K562 (cell line): Measurements from ENCODE around the gene ARHGAP42. TPM values are rescaled to one million over a fixed set of nuclear protein-coding genes. Genes with fewer than 3 reads are reported as not detected.

ENCODE experiments used
- ATAC-seq: fragments of 200-7000 bp; cut with Tn5 transposase; 3 replicates; pipeline ENCODE4 v1.9.1; 2020; ENCODE audit warnings: moderate library complexity
- BruUV-seq: library from RNA; stranded (reverse); fragments of 400-500 nt; replicated peaks from 2 replicates; lab custom pipeline; 2021; lab: Mats Ljungman, UMichigan
- CTCF ChIA-PET: fragments of 300-600 bp; formaldehyde crosslinking; extraction: SDS; loops from one replicate; lab custom pipeline; 2021; ENCODE audit warnings: low intra/inter-chr PET ratio; lab: Yijun Ruan, JAX
- POLR2A ChIA-PET: fragments of 300-600, 350-650 bp; sonication (Branson Sonifier 250); formaldehyde crosslinking; extraction: SDS; loops from one replicate; lab custom pipeline; 2021; ENCODE audit warnings: antibody characterized with exemption, inconsistent platforms; lab: Yijun Ruan, JAX
- DNase-seq, 4 experiments: peaks; one replicate each; pipeline versions ENCODE4 v3.0.0 to v3.0.0-alpha.2; 2011 to 2018; ENCODE audit warnings: low spot score in 3 of 4, mixed read lengths in 3 of 4; ENCODE audit errors: extremely low read depth in 1 of 4
- FAIRE-seq: peaks from 2 replicates; lab custom pipeline; 2011; peaks lifted over from hg19 to GRCh38; lab: Jason Lieb, UNC
- H2AFZ ChIP-seq: 2 replicates; pipeline ENCODE4 v1.6.0; 2011; ENCODE audit warnings: low read depth, low read length, control low read depth, inconsistent platforms
- H3K27ac ChIP-seq: fragments of 200-600 bp; 3 replicates; pipeline ENCODE4 v1.8.0; 2011; ENCODE audit warnings: low read depth, mild to moderate bottlenecking, control low read depth, inconsistent platforms, low read length, moderate library complexity, mixed read lengths; ENCODE audit errors: extremely low read depth
- H3K27me3 ChIP-seq, 2 experiments: fragments of 300-600 bp in 1 of 2; 2 replicates in 1 of 2; 3 replicates in 1 of 2; pipeline versions ENCODE4 v1.6.0 to v1.8.0; 2011; ENCODE audit warnings: inconsistent platforms in 2 of 2, low read length in 2 of 2, mild to moderate bottlenecking in 1 of 2, mixed read lengths in 1 of 2, moderate library complexity in 1 of 2; ENCODE audit not compliant: control insufficient read depth in 2 of 2, insufficient read depth in 2 of 2
- H3K36me3 ChIP-seq: fragments of 300-600 bp; 3 replicates; pipeline ENCODE4 v1.8.0; 2011; ENCODE audit warnings: mild to moderate bottlenecking, low read length, inconsistent platforms; ENCODE audit not compliant: control insufficient read depth, insufficient read depth
- H3K4me1 ChIP-seq, 2 experiments: fragments of 200-600 bp in 1 of 2; replicated peaks in 1 of 2; 2 replicates in 1 of 2; 3 replicates in 1 of 2; pipeline versions ENCODE4 v1.5.1 to v1.8.0; 2011; ENCODE audit warnings: inconsistent platforms in 2 of 2, low read length in 2 of 2, mild to moderate bottlenecking in 1 of 2, mixed read lengths in 1 of 2, moderate library complexity in 1 of 2; ENCODE audit not compliant: control insufficient read depth in 2 of 2, insufficient read depth in 2 of 2
- H3K4me2 ChIP-seq: 2 replicates; pipeline ENCODE4 v1.6.1; 2011; ENCODE audit warnings: low read length, control low read depth, inconsistent platforms, mixed read lengths; ENCODE audit not compliant: insufficient read depth
- H3K4me3 ChIP-seq: fragments of 200-600 bp; sonication (generic), shearing (Covaris generic); 2 replicates; pipeline ENCODE4 v1.5.1; 2016; ENCODE audit warnings: control low read depth, inconsistent platforms
- H3K79me2 ChIP-seq: fragments of 200-600 bp; 3 replicates; pipeline ENCODE4 v1.8.0; 2011; ENCODE audit warnings: low read length, inconsistent platforms; ENCODE audit not compliant: control insufficient read depth, insufficient read depth
- H3K9ac ChIP-seq, 2 experiments: 2 replicates each; pipeline versions ENCODE4 v1.6.0 to v1.6.1; 2011; ENCODE audit warnings: low read depth in 2 of 2, low read length in 2 of 2, control low read depth in 1 of 2, inconsistent platforms in 1 of 2, mild to moderate bottlenecking in 1 of 2, mixed read lengths in 1 of 2; ENCODE audit not compliant: insufficient read depth in 1 of 2
- H3K9me1 ChIP-seq: one replicate; pipeline ENCODE4 v1.6.0; 2011; ENCODE audit warnings: inconsistent platforms, mild to moderate bottlenecking, low read length, moderate library complexity; ENCODE audit not compliant: control insufficient read depth, insufficient read depth
- H3K9me3 ChIP-seq: replicated peaks from 2 replicates; pipeline ENCODE4 v1.5.1; 2011; ENCODE audit warnings: low read depth, low read length, inconsistent platforms; ENCODE audit not compliant: control insufficient read depth, insufficient read depth
- H4K20me1 ChIP-seq: replicated peaks from 2 replicates; pipeline ENCODE4 v1.6.1; 2011; ENCODE audit warnings: low read length, inconsistent platforms, mixed read lengths; ENCODE audit not compliant: control insufficient read depth, insufficient read depth
- NFYB ChIP-seq: IDR thresholded peaks from 2 replicates; pipeline ENCODE4 v1.6.1; 2011; ENCODE audit warnings: mild to moderate bottlenecking, moderate library complexity; ENCODE audit not compliant: insufficient read length; ENCODE audit errors: extremely low read depth
- NR2F6 ChIP-seq: fragments of 450-650 bp; formaldehyde crosslinking; IDR thresholded peaks from 2 replicates; pipeline ENCODE4 v1.4.0; 2020; ENCODE audit warnings: mild to moderate bottlenecking
- ZNF184 ChIP-seq: sonication (generic); formaldehyde crosslinking; IDR thresholded peaks from 2 replicates; pipeline ENCODE4 v1.5.0; 2020; ENCODE audit warnings: missing genetic modification reagents
- ZNF347 ChIP-seq: fragments of 450-650 bp; formaldehyde crosslinking; IDR thresholded peaks from 2 replicates; pipeline ENCODE4 v1.4.0; 2020; ENCODE audit warnings: low read depth, mild to moderate bottlenecking, moderate library complexity
- WGBS: fragments of 100-300 bp; shearing (Covaris generic); methylation state at CpG from one replicate; pipeline ENCODE4 v1.1.6; 2016; ENCODE audit warnings: low coverage, mixed read lengths; ENCODE audit not compliant: insufficient coverage; ENCODE audit errors: missing lambda C conversion rate; 5-methylcytosine and 5-hydroxymethylcytosine counted together
- in situ Hi-C: fragments of 300-500 bp; cut with MboI; formaldehyde crosslinking; loops from 4 replicates; pipeline ENCODE4 v1.15.0; 2018; ENCODE audit warnings: inconsistent platforms, mixed read lengths
- intact Hi-C: fragments of 100-400 bp; cut with micrococcal nuclease; formaldehyde crosslinking; loops from 2 replicates; pipeline ENCODE4 v1.14.2; 2022
- polyA plus RNA-seq, 8 experiments: library from polyadenylated mRNA; depleted of rRNA in 4 of 8; stranded (reverse) in 5 of 8; unstranded in 3 of 8; fragments of >200 nt; fragmentation: Nextera tagmentation in 2 of 8; fragmentation: Illumina TruSeq in 1 of 8; extraction: Ambion mirVana in 2 of 8; extraction: Trizol in 1 of 8; gene quantifications; 2 replicates each; pipeline versions ENCODE4 v1.2.1 to v1.2.3, GENCODE V29; 2011 to 2014; ENCODE audit warnings: inconsistent platforms in 1 of 8, missing spikeins in 1 of 8
- total RNA-seq, 7 experiments: library from RNA; depleted of rRNA in 6 of 7; stranded (reverse); fragments of >200 nt in 6 of 7; fragmentation: Illumina TruSeq in 2 of 7; extraction: Trizol in 2 of 7; gene quantifications; 2 replicates each; pipeline versions ENCODE4 v1.2.1 to v1.2.3, GENCODE V29; 2011 to 2021; ENCODE audit warnings: low replicate concordance in 1 of 7
- TF ChIP-seq, protein P1 (sequence below): fragments of 200-800 bp; sonication (Bioruptor generic); IDR thresholded peaks from 2 replicates; pipeline ENCODE4 v1.6.1; 2017; ENCODE audit warnings: missing genetic modification characterization, missing compliant biosample characterization
- TF ChIP-seq, protein P2 (sequence below): sonication (generic); formaldehyde crosslinking; IDR thresholded peaks from 2 replicates; pipeline ENCODE4 v1.8.1; 2023; ENCODE audit warnings: mild to moderate bottlenecking, missing genetic modification reagents

The ARHGAP42 gene
- total and polyA plus RNA-seq, 9 of the 15 experiments (the other 6 are each of a cell fraction or from before 2014, with no cell fraction given), result 0.95 to 6.1 (median 2.4) TPM

DNA sequence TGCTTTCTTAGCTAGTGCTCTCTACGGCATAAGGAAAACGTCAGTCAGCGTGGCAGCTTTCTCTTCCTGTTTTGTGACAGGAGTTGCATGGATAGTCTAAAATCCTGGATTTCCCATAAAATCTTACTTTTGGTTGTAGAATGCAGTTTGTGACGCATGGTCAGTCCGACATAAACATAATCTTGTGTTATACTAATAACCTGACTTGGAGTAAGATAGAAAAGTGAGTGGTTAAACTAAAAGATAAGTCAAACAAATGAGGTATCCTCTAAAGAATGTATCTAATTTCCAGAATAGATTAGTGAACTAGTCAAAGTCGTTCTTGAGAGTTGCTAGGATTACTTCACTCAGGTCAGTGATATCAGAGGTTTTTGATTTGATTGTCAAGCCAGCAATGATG, 285.0 kb downstream of the ARHGAP42 start:
- no TSS peak for BruUV-seq
- Histone ChIP-seq H3K79me2 (no peaks in the 10 kb centered on the region), H3K4me2 (no peak overlapping the region), H2AFZ (no peak overlapping the region), H3K4me3 (no peak overlapping the region), H3K9me1 (no peaks in the 10 kb centered on the region), H4K20me1 (no peaks in the 10 kb centered on the region), H3K27ac (peak overlapping the region; percentile 82; the same call in 2 of the 3 replicates), H3K9me3 (peaks cover 8% of the 10 kb centered on the region), H3K9ac (no peak overlapping the region), H3K4me1 (peaks cover 0 to 28% of the 10 kb centered on the region in 2 experiments; a peak in 3 of 5 replicates), H3K36me3 (peaks cover 3% of the 10 kb centered on the region; the same call in 2 of the 3 replicates), H3K27me3 (no peaks in the 10 kb centered on the region)
- TF ChIP-seq NFYB, result no peak
- TF ChIP-seq, protein P1, sequence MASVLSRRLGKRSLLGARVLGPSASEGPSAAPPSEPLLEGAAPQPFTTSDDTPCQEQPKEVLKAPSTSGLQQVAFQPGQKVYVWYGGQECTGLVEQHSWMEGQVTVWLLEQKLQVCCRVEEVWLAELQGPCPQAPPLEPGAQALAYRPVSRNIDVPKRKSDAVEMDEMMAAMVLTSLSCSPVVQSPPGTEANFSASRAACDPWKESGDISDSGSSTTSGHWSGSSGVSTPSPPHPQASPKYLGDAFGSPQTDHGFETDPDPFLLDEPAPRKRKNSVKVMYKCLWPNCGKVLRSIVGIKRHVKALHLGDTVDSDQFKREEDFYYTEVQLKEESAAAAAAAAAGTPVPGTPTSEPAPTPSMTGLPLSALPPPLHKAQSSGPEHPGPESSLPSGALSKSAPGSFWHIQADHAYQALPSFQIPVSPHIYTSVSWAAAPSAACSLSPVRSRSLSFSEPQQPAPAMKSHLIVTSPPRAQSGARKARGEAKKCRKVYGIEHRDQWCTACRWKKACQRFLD (CRISPR knock-in tag), result no peak
- WGBS, result 36% methylated on average over 6 of the region's 6 CpGs
- DNase-seq (no peak), FAIRE-seq (no peak), ATAC-seq (no peak)
- ChIA-PET POLR2A (interaction anchor here (0.5 to 1.3 kb wide), 4 partner anchors 11 to 353 kb away, joined by 3 to 4 read pairs (median 3); no protein-coding TSS in a partner anchor), CTCF (no interaction called here)
- intact Hi-C loops, result loop anchor here (10.0 kb wide), 1 partner anchor 153 kb away; the partner anchor contains the start of gene PGR
- in situ Hi-C loops, result no loop called here

DNA sequence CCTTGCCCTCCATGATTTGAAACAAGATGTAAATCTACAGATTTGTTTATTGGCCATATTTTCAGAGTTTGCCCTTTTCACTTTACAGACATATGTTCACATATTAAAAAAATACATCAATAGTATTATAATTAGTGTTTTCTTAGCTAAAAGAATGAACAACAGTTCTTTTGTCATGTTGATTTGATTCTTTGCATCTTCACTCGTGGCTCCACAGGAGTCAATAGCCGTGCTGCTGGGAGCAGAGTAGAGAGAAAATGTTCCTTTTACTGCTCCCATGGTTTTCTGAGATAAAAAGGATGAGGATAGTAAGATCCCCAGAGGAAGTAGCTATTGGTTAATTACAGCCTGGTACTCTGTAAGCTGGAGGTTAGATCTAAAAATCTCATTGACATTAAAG, 291.4 kb downstream of the ARHGAP42 start:
- H3K36me3 ChIP-seq, result no peaks in the 10 kb centered on the region; the same call in 2 of the 3 replicates
- no peaks in the 10 kb centered on the region for H4K20me1 ChIP-seq
- no TSS peak for BruUV-seq
- in situ Hi-C loops, result no loop called here
- no peaks in the 10 kb centered on the region for H3K9me1 ChIP-seq
- DNase-seq (no peak), ATAC-seq (no peak), FAIRE-seq (no peak)
- no peaks in the 10 kb centered on the region for H3K79me2 ChIP-seq
- H3K4me3 ChIP-seq, result no peak overlapping the region
- H3K9ac ChIP-seq, result no peak overlapping the region
- no peak overlapping the region for H3K27ac ChIP-seq
- H3K4me2 ChIP-seq, result no peak overlapping the region
- H3K9me3 ChIP-seq, result no peaks in the 10 kb centered on the region
- WGBS, result 27% methylated on average over 2 of the region's 2 CpGs
- peaks cover 0 to 12% of the 10 kb centered on the region in 2 experiments; a peak in 3 of 5 replicates for H3K4me1 ChIP-seq
- H2AFZ ChIP-seq, result no peak overlapping the region
- intact Hi-C loops, result loop anchor here (10.0 kb wide), 1 partner anchor 146 kb away; the partner anchor contains the start of gene PGR
- H3K27me3 ChIP-seq, result no peaks in the 10 kb centered on the region
- CTCF ChIA-PET, result no interaction called here
- POLR2A ChIA-PET, result no interaction called here
- TF ChIP-seq ZNF184 (CRISPR knock-in tag), result no peak
- no peak for TF ChIP-seq NR2F6 (CRISPR knock-in tag)
- TF ChIP-seq, protein P2, sequence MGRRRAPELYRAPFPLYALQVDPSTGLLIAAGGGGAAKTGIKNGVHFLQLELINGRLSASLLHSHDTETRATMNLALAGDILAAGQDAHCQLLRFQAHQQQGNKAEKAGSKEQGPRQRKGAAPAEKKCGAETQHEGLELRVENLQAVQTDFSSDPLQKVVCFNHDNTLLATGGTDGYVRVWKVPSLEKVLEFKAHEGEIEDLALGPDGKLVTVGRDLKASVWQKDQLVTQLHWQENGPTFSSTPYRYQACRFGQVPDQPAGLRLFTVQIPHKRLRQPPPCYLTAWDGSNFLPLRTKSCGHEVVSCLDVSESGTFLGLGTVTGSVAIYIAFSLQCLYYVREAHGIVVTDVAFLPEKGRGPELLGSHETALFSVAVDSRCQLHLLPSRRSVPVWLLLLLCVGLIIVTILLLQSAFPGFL, result no peak
- TF ChIP-seq ZNF347 (CRISPR knock-in tag), result no peak
